Testis (tissue), 5 donors: Measurements from ENCODE around the gene H19. TPM values are rescaled to one million over a fixed set of nuclear protein-coding genes. Genes with fewer than 3 reads are reported as not detected.

Experiments used
- DNase-seq: peaks from one replicate; pipeline ENCODE4 v3.0.0-alpha.2; 2019
- H3K27ac ChIP-seq, 2 donors: fragments of 200-600 bp; sonication (generic); one replicate each; pipeline ENCODE4 v1.5.1; 2019
- H3K27me3 ChIP-seq: fragments of 200-600 bp; sonication (generic); one replicate; pipeline ENCODE4 v1.5.1; 2019
- H3K36me3 ChIP-seq: fragments of 200-600 bp; sonication (generic); one replicate; pipeline ENCODE4 v1.5.1; 2017; ENCODE audit warnings: low read depth; ENCODE audit errors: missing control alignments
- H3K4me1 ChIP-seq: fragments of 200-600 bp; sonication (generic); one replicate; pipeline ENCODE4 v1.5.1; 2019
- H3K4me3 ChIP-seq, 2 donors: fragments of 200-600 bp; sonication (generic); one replicate each; pipeline ENCODE4 v1.5.1; 2017 to 2019
- H3K9me3 ChIP-seq: fragments of 200-600 bp; sonication (generic); one replicate; pipeline ENCODE4 v1.5.1; 2017
- POLR2A ChIP-seq: fragments of 450-650 bp; IDR thresholded peaks from one replicate; pipeline ENCODE4 v1.6.1; 2017; ENCODE audit warnings: antibody characterized with exemption, mild to moderate bottlenecking, moderate library complexity
- WGBS, 2 donors: methylation state at CpG; one replicate each; pipeline ENCODE4 v1.1.5; 2018; 5-methylcytosine and 5-hydroxymethylcytosine counted together
- intact Hi-C: fragments of 100-400 bp; cut with DNase I; formaldehyde crosslinking; loops from one replicate; pipeline ENCODE4 v1.15.1; 2023; ENCODE audit warnings: low total_unique reads
- long read RNA-seq, 2 donors: transcript quantifications; one replicate each; lab custom pipeline, GENCODE V29; 2026
- polyA plus RNA-seq: library from polyadenylated mRNA; stranded (reverse); fragments of 350-450 nt; fragmentation: Illumina TruSeq; extraction: RNeasy Lipid Tissue Mini Kit (QIAGEN cat#74804); gene quantifications from one replicate; pipeline ENCODE4 v1.2.3, GENCODE V29; 2014; ENCODE audit warnings: low read depth, low replicate concordance; ENCODE audit not compliant: insufficient read depth
- total RNA-seq, 2 donors: library from RNA; depleted of rRNA; stranded (reverse); fragments of >200 nt; gene quantifications; one replicate each; pipeline ENCODE4 v1.2.3, GENCODE V29; 2016
- TF ChIP-seq, protein P1 (sequence below), 3 experiments: fragments of 450-650 bp in 2 of 3; fragments of 200-600 bp in 1 of 3; sonication (generic) in 1 of 3; IDR thresholded peaks; one replicate each; pipeline ENCODE4 v1.5.1; 2016 to 2019; ENCODE audit warnings: antibody characterized with exemption in 3 of 3, mild to moderate bottlenecking in 2 of 3, moderate library complexity in 1 of 3

The H19 gene
- total RNA-seq (100 to 1,000 TPM; 158 to 224 TPM), polyA plus RNA-seq (328 TPM)
- long read RNA-seq, donor 1, transcript H19-211 (4 exons, 592 nt) = minor isoform, 72 of 3,135 reads
- long read RNA-seq, donor 1, transcript H19-203 (5 exons, 2,348 nt) = major isoform, 850 of 3,135 reads
- long read RNA-seq, donor 1, transcript H19-201 (4 exons, 1,771 nt) = minor isoform, 760 of 3,135 reads
- long read RNA-seq, donor 1, transcript H19-207 (3 exons, 489 nt) = minor isoform, 162 of 3,135 reads
- long read RNA-seq, donor 1, partial matches to known transcripts = 1,121 of 3,135 reads
- long read RNA-seq, donor 1, other reads (novel, unspliced or antisense) = 75 of 3,135 reads
- long read RNA-seq, donor 2, transcript H19-207 (3 exons, 489 nt) = minor isoform, 559 of 4,290 reads
- long read RNA-seq, donor 2, transcript H19-211 (4 exons, 592 nt) = minor isoform, 137 of 4,290 reads
- long read RNA-seq, donor 2, transcript H19-203 (5 exons, 2,348 nt) = major isoform, 647 of 4,290 reads
- long read RNA-seq, donor 2, transcript H19-201 (4 exons, 1,771 nt) = minor isoform, 588 of 4,290 reads
- long read RNA-seq, donor 2, partial matches to known transcripts = 2,027 of 4,290 reads
- long read RNA-seq, donor 2, other reads (novel, unspliced or antisense) = 273 of 4,290 reads

DNA sequence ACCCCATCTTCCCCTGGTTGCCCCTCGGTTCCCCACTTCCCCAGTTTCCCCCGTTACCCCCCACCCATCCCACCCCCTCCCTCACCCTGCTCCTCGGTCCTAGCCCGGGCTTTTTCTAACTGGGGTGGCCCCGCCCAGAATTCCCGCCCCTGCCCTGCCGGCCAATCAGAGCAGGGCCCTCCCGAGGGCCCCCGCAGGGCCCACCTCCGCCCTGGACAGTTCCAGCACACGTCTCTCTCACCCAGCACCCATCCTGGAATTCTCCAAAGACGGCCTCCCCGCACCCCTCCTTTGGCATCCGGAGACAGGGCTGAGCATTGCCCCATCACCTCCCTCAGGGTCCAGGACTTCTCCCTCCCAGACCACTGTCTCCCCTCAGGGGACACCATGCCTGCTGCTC, at the start of gene H19:
TSS of gene H19 (minus strand) at position 88 of the 400 bp plus-strand sequence.
- no peaks in the 10 kb centered on the region for H3K4me1 ChIP-seq
- no peaks in the 10 kb centered on the region for H3K27me3 ChIP-seq
- no peak within 1 kb of the TSS for H3K27ac ChIP-seq
- H3K9me3 ChIP-seq = no peaks in the 10 kb centered on the region
- intact Hi-C loops = no loop called here
- TF ChIP-seq, protein P1, sequence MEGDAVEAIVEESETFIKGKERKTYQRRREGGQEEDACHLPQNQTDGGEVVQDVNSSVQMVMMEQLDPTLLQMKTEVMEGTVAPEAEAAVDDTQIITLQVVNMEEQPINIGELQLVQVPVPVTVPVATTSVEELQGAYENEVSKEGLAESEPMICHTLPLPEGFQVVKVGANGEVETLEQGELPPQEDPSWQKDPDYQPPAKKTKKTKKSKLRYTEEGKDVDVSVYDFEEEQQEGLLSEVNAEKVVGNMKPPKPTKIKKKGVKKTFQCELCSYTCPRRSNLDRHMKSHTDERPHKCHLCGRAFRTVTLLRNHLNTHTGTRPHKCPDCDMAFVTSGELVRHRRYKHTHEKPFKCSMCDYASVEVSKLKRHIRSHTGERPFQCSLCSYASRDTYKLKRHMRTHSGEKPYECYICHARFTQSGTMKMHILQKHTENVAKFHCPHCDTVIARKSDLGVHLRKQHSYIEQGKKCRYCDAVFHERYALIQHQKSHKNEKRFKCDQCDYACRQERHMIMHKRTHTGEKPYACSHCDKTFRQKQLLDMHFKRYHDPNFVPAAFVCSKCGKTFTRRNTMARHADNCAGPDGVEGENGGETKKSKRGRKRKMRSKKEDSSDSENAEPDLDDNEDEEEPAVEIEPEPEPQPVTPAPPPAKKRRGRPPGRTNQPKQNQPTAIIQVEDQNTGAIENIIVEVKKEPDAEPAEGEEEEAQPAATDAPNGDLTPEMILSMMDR (IDR thresholded peaks at IDR 0.05) = no peak
- no peak for TF ChIP-seq POLR2A
- H3K4me3 ChIP-seq = no peak within 1 kb of the TSS
- no peaks in the 10 kb centered on the region for H3K36me3 ChIP-seq
- WGBS, 2 donors = no CpG with 5 or more reads among the region's 14 CpGs
- no peak for DNase-seq

DNA sequence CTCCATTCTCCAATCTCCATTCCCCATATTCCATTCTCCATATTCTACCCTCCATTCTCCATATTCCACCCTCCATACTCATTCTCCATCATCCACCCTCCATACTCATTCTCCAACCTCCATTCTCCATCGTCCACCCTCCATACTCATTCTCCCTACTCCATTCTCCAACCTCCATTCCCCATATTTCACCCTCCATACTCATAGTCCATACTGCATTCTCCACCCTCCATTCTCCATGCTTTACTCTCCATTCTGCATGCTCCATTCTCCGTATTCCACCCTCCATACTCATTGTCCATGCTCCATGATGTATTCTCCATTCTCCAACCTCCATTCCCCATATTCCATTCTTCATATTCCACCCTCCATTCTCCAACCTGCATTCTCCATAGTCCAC, 44.3 kb upstream of the H19 start:
- Histone ChIP-seq H3K4me3 (no peak overlapping the region), H3K27ac (no peak overlapping the region), H3K4me1 (no peaks in the 10 kb centered on the region), H3K27me3 (no peaks in the 10 kb centered on the region), H3K9me3 (no peaks in the 10 kb centered on the region), H3K36me3 (no peaks in the 10 kb centered on the region)
- no peak for DNase-seq
- 71 to 78% methylated on average over 2 of the region's 2 CpGs for WGBS, 2 donors
- no peak for TF ChIP-seq POLR2A
- TF ChIP-seq, protein P1 (IDR thresholded peaks at IDR 0.05) = no peak
- intact Hi-C loops = no loop called here

DNA sequence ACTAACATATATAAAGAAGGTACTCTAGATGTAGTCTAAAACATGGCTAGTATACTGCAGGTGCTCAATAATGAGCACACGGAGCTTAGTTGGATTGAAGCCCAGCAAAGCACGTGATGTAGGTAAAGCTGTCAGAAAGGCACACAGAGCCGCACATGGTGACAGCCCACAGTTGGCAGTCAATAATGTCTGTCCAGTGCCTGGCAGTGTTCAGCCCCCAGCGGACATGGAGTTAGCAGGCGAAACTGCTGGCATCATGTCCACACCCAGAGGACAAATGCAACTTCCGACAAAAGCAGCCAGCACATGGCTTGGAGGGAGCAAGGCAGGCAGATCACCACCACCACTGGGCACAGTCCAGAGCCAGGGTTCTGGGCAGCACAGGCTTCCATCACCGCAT, 43.5 kb upstream of the H19 start:
- Histone ChIP-seq H3K36me3 (no peaks in the 10 kb centered on the region), H3K9me3 (no peaks in the 10 kb centered on the region), H3K4me3 (no peak overlapping the region), H3K4me1 (no peaks in the 10 kb centered on the region), H3K27ac (no peak overlapping the region), H3K27me3 (no peaks in the 10 kb centered on the region)
- no peak for DNase-seq
- no CpG with 5 or more reads among the region's 7 CpGs for WGBS, 2 donors
- TF ChIP-seq, protein P1 (IDR thresholded peaks at IDR 0.05) = no peak
- TF ChIP-seq POLR2A = no peak
- intact Hi-C loops = no loop called here

DNA sequence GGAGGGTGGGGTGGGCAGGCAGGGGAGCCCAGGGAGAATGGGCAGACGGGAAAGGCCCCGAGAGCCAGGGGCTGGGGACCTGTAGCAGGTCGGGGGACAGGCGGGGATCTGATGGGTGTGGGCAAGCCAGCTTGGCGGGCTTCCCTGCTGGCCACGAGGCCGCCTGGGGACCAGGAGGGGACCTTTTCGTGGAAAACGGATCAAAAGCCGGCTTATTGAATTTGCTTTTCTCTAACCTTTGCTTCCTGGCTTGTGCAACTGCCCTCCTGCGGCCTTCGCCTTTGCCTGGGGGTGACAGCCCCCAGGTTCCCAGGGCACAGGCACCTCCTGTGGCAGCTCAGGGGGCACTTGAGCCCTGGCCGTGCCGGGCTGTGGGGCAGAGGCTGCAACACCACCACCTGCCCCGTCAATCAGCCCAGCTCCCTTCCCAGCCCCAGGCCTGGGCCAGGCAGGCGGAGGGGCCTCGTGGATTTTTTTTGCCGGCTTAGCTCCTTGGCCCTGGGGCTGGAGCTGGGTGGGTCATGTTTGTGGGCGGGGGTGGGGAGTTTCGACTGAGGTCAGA, 41.6 kb upstream of the H19 start:
- Histone ChIP-seq H3K27ac (no peak overlapping the region), H3K27me3 (no peaks in the 10 kb centered on the region), H3K9me3 (no peaks in the 10 kb centered on the region), H3K4me3 (no peak overlapping the region), H3K4me1 (no peaks in the 10 kb centered on the region), H3K36me3 (no peaks in the 10 kb centered on the region)
- intact Hi-C loops = no loop called here
- no peak for DNase-seq
- TF ChIP-seq, protein P1 (IDR thresholded peaks at IDR 0.05) = no peak
- no peak for TF ChIP-seq POLR2A
- WGBS, 2 donors = no CpG with 5 or more reads among the region's 20 CpGs
